Bronchial epithelial cell (primary cell): Measurements from ENCODE around the gene EVX2. TPM values are rescaled to one million over a fixed set of nuclear protein-coding genes. Genes with fewer than 3 reads are reported as not detected.

Experiments used
- DNase-seq: peaks from one replicate; pipeline ENCODE4 v3.0.0-alpha.2; 2010; ENCODE audit warnings: low read depth
- FAIRE-seq: peaks from 2 replicates; lab custom pipeline; 2011; peaks lifted over from hg19 to GRCh38; lab: Jason Lieb, UNC
- H3K27me3 ChIP-seq: 2 replicates; pipeline ENCODE4 v1.5.1; 2011; ENCODE audit warnings: low read length; ENCODE audit not compliant: control insufficient read depth, insufficient read depth
- H3K36me3 ChIP-seq: 2 replicates; pipeline ENCODE4 v1.5.1; 2011; ENCODE audit warnings: low read length; ENCODE audit not compliant: control insufficient read depth, insufficient read depth
- H3K4me3 ChIP-seq: 2 replicates; pipeline ENCODE4 v1.5.1; 2011; ENCODE audit warnings: mild to moderate bottlenecking, low read depth, low read length, control low read depth
- total RNA-seq: library from RNA; depleted of rRNA; stranded (reverse); fragments of >200 nt; gene quantifications from 2 replicates; pipeline ENCODE4 v1.2.1, GENCODE V29; 2014
- TF ChIP-seq, protein P1 (sequence below): IDR thresholded peaks from 2 replicates; pipeline ENCODE4 v1.5.1; 2011; ENCODE audit warnings: mild to moderate bottlenecking, moderate library complexity, low read length, control low read depth, inconsistent platforms; ENCODE audit not compliant: insufficient read depth, severe bottlenecking

Gene EVX2
- total RNA-seq, 1 donor from 2014 or later = not detected

DNA sequence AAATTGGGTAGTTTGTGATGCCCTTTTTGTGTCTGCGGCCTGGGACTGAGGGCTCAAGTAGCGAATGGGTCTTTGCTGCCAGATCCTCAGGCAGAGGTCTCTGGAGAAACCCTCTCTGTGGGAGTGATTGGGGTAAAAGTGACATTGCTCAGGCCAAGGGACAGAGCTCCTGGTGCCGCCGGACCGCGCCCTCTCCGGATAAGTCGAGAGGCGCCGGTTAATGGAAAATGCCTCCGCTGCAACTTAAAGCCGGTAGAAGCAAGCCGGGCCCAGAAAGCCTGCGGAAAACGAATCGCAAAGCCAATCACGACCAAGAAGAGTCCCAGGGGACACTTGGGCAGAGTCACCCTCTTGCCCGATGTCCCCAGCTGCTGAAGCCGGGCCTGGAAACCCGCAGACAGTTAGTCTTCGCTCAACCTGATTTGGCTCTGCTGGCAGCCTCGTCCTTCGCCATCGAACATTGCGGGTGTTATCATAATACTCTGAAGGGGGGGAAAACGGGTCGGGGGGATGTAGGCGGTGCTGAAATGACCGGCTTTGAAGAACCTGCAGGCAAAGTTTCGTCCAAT lies 15.5 kb upstream of the EVX2 start:
- FAIRE-seq (no peak), DNase-seq (no peak)
- TF ChIP-seq, protein P1, sequence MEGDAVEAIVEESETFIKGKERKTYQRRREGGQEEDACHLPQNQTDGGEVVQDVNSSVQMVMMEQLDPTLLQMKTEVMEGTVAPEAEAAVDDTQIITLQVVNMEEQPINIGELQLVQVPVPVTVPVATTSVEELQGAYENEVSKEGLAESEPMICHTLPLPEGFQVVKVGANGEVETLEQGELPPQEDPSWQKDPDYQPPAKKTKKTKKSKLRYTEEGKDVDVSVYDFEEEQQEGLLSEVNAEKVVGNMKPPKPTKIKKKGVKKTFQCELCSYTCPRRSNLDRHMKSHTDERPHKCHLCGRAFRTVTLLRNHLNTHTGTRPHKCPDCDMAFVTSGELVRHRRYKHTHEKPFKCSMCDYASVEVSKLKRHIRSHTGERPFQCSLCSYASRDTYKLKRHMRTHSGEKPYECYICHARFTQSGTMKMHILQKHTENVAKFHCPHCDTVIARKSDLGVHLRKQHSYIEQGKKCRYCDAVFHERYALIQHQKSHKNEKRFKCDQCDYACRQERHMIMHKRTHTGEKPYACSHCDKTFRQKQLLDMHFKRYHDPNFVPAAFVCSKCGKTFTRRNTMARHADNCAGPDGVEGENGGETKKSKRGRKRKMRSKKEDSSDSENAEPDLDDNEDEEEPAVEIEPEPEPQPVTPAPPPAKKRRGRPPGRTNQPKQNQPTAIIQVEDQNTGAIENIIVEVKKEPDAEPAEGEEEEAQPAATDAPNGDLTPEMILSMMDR = no peak
- no peaks in the 10 kb centered on the region for H3K36me3 ChIP-seq
- no peak overlapping the region for H3K4me3 ChIP-seq
- peaks cover 79% of the 10 kb centered on the region for H3K27me3 ChIP-seq

DNA sequence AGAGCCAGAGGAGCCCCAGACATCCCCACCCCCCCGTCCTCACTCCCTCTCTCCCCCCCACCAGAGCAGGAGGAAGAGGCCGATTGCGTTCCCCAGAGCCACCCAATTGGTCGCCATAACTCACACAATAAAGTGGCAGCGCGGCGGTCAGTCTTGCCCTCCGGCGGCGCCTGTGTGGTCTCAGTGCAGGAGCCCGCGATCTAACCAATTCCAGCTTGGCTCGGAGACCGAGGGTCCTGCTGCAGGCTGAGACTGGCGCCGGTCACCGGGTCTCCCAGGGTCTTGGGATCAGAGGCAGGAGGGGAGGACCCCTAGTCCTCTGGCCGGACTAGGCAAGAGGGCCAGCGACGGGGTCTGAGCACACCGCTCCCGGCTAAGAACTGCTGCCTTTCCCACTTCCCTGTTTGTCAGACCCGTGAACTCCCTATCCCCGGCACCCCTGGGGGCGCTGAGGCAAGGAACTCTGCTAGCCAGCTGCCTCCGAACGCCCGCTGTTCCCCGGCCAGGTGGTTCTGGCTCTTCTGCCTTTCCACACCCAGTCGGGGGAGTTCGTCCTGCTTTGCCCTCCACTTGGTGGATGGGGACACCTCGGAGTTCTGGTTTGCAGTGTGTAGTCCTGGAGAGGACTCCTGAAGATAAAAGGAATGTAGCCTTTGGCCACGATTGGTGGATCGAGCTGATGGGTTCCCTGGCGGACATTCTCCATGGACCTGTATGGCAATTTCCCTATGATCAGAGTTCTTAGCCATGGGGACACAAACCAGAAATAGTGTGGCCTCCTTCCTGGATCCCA lies 14.8 kb upstream of the EVX2 start:
- FAIRE-seq = no peak
- Histone ChIP-seq H3K4me3 (no peak overlapping the region), H3K36me3 (no peaks in the 10 kb centered on the region), H3K27me3 (peaks cover 79% of the 10 kb centered on the region)
- DNase-seq = no peak
- TF ChIP-seq, protein P1 = no peak

DNA sequence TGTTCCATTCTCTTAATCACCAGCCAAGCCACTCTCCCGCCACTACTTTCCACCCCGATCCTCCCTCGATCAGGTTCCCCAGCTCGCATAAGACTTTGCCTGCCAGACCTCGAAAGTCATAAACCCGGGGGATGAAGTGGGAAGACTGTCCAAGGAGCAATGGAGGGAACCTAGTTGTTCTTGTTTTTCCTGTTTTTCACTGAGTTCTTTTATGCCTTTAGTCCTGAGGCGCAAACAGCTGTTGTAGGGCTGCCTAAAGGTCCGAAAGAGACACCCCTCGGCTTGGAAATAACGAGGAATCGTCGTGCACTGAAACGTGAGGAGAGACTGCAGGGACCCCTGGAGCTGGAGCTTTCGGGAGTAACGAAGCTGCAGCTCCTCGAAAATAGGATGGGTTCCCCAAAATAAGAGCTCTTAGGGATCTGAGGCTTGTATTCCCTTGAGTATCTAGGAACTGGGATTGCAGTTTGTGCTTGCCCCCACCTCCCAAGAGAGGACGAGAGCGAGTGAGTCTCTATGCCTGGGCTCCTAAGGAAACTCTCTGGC lies 14.1 kb upstream of the EVX2 start:
- FAIRE-seq (no peak), DNase-seq (no peak)
- H3K4me3 ChIP-seq = no peak overlapping the region
- H3K36me3 ChIP-seq = no peaks in the 10 kb centered on the region
- TF ChIP-seq, protein P1 = no peak
- H3K27me3 ChIP-seq = peaks cover 81% of the 10 kb centered on the region

DNA sequence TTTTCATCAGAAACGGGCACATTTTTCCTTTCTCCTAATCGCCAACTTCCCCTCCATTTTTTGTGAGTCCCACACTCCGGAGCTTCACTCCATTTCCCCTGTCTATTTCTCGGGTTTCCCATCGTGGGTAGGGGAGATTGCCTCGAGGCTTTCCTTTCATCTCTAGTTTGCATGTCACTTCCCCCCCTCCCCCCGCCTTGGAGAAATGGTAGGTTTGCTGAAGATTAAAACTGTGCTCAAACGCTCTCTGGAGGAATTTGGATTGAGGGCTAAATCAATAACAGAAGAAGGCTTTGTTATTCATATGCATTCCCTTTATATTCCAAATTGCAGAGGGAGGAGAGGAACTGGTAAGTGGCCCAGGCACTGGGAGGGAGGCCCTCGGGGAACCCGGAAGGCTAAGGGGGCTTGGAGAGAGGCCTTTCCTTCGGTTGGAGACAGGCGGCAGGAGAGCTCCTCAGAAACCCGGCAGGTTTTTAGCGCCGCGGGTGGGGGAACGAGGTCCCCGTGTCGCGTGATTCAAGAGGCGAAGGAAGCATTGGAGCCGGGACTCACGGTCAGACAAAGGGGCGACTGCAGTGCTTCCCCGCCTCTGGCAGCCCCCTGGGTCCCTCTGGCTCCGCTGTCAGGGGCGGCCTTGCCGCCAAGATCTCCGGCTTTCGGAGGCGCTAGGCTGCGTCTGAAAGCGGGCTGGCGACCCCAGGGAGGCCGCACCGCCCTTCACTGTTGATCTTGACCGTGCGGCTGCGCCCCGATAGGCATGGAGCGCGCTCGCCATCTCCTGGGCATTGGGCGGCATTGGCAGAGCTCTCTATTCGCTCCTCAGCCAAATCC lies 13.4 kb upstream of the EVX2 start:
- Histone ChIP-seq H3K36me3 (no peaks in the 10 kb centered on the region), H3K27me3 (peaks cover 77% of the 10 kb centered on the region), H3K4me3 (no peak overlapping the region)
- DNase-seq = peak; percentile 27
- FAIRE-seq = no peak
- TF ChIP-seq, protein P1 = peak; percentile 94

DNA sequence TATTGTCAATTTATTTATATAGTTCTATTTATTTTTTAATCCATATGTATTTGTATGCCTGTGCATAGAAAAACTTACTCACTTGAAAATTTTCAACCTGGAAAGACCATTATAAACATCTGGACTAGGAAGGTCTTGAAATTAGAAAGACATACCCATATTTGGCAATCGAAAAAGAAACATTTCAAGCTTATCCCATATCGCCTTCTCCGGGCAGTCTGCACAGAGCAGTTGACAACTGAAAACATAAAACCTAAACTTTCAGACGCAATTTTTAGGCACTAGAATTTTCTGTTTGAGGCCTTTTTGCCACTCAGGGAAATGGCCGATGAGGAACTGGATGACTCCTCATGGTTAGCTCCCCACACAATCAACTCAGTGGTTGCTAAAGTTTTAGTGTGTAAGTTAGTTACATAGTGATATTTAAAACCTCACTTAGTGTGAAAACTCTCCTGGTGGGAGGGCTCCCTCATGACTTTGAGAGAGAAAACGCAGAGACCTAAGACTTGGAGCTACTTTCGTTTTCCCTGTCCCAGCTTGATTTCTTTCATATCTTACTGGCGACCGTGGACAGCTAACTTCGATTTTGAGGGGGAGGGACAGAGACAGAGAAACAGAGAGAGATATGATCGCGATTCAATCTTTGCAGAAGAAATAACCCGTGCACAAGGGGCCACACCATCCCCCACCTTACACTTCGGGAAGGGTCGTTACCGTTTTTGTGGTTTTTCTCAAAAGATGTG lies 12.7 kb upstream of the EVX2 start:
- TF ChIP-seq, protein P1 = no peak
- H3K4me3 ChIP-seq = no peak overlapping the region
- peaks cover 77% of the 10 kb centered on the region for H3K27me3 ChIP-seq
- no peaks in the 10 kb centered on the region for H3K36me3 ChIP-seq
- FAIRE-seq (no peak), DNase-seq (no peak)
